HG03565 (cell line): ENCODE results near the gene ZP2.
"Not testable (repeated sequence)": the region's sequence is repeated elsewhere in the genome, so short reads cannot be mapped to it uniquely, and the experiment has no call there.

ENCODE experiments used
- ATAC-seq: cut with Tn5 transposase; IDR thresholded peaks from one replicate; pipeline ENCODE4 v1.9.1; 2021; ENCODE audit warnings: mild to moderate bottlenecking, moderate library complexity; ENCODE audit not compliant: unreplicated experiment

The ZP2 gene

DNA sequence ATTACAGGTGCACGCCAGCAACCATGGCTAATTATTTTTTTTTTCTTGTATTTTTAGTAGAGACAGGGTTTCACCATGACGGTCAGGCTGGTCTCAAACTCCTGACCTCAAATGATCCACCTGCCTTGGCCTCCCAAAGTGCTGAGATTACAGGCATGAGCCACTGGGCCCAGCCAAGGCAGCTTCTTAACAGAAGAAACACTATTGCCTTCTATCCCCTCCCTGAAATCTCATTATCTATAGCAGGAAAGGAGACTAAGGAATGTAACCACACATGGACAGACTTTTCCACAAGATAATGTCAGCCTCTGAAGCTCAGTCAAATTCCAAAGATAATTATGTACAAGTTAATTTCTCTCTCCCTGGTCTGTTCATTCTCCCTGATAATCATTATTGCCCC, 5.7 kb upstream of the ZP2 start:
- no peak for ATAC-seq

DNA sequence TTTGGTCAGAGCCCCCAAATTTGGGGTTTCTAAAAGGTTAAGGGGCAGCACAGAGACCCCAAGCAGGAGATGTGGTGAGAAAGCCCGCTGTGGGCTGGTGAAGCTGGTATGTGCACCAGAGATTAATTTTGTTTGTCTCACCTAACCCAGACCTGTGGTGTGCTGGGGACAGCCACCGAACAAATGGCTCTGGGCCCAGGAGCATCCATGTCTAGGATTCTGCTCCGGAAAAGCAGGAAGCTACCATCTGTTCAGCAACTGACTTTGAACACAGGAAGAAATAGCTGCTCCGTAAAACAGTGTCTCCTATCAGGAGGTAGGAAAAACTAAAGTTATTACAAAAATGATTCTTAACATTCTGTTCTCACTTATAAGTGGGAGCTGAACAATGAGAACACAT, 2.7 kb upstream of the ZP2 start:
- no peak for ATAC-seq

DNA sequence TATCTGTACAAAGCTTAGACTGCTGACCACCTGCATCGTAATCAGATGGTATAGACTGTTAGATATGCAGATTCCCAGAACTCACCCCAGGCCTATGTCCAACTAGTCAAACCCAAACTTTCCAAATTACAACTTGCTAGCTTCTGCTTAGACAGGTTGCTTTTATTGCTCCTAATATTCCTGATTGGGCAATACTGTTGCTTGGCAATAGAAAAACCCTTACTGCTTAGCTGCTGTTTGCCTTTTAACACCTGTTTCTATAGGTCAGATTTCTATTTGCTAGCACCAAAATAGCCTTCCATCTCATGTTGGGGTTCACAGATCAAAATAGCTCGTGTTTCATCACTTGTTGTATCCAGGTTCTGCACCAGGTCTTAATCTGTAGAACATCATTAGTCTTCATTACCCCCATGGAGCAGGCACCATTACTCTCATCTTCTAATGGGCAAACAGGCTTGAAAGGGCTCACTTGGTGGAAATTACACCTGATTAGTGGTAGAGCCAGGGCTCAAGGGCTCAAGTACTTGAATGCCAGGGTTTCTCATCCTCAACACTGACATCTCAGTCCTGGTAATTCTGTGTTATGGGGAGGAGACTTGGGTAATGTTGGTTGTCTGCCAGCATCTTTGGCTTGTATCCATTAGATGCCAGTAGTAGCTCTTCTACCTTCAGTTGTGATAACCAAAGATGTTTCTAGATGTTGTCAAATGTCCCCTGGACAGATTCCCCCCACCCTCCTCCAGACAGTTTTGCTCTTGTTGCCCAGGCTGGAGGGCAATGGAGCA, 2.7 kb downstream of the ZP2 start:
- ATAC-seq: no peak

DNA sequence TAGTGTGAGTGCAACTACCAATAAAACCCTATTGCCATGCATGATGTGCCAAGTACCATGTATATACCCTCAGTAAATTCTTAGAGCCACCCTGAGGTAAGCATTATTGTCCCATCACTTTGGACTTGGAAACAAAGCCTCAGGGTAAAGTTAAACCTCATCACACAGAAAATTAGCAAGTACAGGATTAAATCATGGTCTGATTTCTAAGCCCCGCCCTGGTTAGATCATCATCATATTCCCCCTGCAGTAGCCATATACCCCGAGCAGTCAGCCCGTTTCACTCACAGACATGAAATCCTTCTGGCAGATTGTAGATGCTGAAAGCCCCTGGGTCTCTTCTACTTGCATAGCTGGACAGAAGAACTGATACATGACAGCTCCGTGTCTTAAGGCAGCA, 4.8 kb downstream of the ZP2 start:
- ATAC-seq: no peak

DNA sequence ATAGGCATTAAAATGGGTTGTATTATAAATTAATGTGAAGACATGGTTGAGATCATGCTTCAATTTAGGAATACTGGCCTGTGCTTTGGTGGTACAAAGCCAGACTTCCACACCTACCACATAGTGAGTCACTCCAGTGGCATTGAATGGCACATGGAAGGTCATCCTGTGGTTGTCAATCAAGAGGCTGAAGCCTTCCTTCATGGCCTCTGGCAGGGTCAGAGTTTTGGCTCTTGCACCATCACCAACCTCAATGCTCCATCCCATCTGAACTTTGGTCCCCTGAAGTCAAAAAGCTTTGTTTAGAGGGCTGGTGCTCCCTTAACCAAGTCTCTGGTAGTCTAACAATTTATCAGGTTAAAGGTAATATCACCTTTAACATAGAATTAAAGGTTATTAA, 6.1 kb downstream of the ZP2 start:
- ATAC-seq: no peak

DNA sequence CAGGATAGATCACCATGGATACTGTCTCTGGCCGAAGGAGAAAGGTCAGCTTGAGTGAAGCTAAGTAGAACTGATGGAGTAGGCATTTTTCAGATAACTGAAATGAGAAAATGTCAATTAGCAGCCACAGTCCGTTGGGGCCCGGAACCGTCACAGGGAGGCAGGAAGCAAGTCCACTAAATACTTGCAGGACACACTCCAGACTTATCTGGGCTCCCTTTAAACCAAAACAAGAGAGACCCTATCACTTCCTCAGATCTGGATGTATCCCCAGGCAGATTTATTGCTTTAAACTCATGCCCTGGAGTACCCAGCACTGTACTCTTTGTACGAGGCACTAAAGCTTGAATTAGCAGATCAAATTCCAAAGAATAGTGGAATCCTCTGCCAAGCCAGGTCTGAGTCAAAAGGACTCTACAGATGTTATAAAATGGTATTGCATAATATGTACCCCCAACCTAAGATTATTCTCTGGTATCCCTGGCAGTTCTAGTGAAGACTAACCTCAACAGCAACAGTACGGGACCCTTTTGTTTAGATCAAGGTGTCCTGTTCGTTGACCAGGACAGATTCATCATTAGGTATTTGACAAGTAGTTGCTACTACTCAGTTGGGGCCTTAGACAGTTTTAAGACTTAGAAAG, 8.1 kb downstream of the ZP2 start:
- ATAC-seq: no peak

DNA sequence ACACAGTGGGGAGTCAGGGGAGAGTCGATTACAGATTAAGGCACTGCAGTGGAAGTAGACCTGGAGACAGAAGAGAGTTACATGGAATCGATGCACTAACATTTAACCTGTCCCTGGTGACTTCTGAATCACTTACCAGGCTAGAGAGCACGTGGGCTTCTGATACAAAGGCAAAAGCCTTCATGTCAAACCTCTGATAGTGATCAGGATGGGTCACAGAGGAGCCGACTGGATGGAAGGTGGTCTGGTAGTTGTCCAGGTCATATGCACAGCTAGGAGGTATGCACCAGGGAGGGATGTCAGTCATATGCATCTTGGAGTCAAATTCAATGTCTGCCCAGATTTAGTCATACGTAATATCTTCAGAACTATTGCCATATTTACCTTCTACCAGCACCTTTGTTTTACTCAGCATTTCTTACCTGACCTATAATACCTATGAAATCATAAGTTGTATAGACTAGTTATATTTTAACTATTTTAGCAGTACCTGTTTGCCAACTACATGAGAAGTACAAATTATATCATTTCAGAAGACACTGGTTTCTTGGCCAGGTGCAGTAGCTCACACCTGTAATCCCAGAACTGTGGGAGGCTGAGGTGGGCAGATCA, 11.7 kb downstream of the ZP2 start:
- no peak for ATAC-seq

DNA sequence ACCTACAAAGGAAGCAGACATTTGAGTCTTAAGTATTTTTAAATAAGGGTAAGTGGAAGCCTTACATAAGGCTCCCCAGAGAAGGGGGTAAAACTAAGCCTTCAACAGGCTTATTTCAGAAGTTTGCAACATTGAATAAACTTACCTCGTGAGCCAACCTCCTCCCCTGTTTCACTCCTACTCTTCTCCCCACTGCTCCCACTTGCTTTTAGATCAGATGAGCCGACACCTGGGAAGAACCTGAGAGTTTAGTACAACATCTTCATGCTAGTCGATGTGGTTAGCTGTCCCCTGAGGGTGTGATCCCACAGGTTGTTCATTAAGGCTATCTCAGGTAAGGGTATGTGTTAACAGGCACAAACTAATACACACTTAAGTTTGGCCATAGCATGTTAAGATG, 13.8 kb downstream of the ZP2 start:
- no peak for ATAC-seq

DNA sequence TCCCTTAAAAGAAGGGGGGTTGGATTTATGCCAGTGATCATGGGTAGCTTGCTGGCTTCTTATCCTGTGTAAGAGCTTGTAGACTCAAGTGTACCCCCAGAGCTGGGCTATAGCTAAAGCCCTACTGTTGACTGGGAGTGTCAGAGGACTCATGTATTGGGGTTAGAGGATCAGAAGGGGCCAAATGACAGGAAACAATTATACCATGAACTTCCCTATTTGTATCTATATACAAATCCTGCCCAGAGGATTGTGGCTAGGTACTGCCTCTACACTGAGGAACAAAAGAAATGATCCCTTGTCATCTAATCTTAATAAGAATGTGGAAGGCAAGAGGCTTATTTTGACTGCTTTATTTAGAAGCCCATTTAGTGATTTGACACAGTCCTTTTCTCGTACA, 14.3 kb downstream of the ZP2 start:
- ATAC-seq: no peak

DNA sequence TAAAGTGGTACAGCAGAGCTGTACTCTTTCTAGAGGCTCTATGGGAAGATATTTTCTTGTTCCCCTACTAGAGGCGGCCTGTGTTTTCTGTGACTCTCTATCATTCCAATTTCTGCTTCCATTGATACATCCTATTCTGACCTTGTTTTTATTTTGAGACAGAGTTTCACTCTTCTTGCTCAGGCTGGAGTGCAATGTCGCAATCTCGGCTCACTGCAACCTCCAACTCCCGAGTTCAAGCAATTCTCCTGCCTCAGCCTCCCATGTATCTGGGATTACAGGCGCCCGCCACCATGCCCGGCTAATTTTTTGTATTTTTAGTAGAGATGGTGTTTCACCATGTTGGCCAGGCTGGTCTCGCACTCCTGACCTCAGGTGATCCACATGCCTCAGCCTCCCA, 16.0 kb downstream of the ZP2 start:
- ATAC-seq: not testable (repeated sequence)

DNA sequence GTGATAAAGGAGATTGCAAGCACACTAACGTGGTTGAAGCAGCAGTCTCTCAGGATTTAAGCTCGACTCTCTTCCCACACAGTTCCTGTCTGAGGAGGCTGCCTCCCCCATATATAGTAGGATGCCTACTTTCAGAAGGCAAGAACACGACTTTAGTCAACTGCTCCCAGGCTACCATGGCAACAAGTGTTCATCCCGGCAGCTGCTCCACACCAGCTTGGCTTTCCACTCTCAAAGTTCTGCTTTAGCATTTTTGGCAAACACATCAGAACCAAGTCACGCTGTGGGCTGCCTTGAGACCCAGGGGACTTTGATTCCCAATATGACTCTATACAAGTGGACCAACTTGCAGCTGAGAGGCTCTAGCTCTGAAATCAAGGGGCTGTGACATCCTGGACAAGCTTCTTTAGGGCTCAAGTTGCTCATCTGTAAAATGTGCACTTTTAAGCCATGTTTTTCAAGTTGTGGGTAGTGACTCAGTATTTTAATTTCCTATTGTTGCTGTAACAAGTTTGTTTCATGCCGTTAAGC, 16.5 kb downstream of the ZP2 start:
- ATAC-seq: no peak

DNA sequence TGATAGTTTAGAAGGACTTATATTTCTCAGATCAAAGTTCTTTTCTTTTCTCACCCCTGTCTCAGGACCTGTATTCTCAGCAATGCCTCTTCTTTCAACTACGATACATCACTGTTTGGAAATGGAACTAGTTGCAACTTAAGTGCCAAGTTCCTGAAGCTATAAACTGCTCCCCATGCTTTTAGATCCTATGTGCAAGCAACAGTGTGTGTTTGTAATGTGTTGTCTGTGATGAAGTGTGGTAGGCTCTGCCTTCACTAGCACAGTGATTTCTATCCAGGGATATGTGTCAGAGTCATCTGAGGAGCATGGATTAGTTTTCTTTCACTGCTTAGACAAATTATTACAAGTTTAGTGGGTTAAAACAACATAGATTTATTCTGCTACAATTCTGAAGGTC, 18.4 kb downstream of the ZP2 start:
- no peak for ATAC-seq

DNA sequence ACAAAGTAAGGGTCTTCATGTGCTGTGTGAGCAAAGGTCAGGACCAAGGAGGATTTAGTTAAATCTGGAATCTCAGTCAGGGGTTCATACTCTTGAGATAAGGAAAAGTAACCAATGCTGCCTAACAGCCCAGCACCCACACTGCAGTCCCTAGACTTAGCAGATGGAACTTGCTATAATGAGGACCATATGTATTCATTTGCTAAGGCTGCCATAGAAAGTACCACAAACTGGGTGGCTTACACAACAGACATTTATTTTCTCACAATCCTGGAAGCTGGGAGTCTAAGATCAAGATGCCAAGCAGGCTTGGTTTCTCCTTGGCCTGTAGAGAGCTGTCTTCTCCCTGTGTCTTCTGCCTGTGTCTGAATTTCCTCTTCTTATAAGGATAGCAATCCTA, 20.8 kb downstream of the ZP2 start:
- no peak for ATAC-seq

DNA sequence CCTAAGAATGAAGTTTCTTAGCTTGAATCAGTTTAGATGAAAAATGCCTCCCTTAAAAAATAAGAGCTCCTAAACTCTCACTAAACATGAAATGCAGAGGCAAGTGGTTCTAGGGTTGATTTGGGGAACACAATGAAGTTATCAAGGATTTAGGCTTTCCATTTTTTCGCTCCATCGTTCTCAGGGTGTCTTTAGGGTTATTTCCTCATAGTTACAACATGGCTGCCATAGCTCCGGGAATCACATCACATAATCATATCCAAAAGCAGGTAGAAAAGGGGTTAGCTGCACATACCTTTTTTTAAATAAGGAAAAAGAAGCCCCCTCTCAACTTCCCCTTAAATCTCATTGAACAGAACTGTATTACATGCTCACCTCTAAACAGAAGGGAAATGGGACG, 21.4 kb downstream of the ZP2 start:
- no peak for ATAC-seq

DNA sequence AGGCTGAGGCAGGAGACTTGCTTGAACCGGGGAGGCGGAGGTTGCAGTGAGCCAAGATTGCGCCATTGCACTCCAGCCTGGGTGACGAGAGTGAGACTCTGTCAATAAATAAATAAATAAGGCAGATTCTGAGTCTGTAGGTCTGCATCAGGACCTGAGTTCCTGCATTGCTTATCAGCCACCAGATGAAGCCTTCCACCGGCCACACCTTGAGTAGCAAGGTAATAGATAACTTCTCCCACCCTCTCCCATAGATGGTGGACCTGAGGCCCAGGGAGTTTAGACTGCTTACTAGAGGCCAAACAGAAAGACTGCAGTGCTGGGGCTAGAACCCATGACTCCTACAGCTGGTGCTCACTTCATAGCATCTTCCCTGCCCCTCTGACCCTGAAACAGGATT, 22.1 kb downstream of the ZP2 start:
- ATAC-seq: no peak

DNA sequence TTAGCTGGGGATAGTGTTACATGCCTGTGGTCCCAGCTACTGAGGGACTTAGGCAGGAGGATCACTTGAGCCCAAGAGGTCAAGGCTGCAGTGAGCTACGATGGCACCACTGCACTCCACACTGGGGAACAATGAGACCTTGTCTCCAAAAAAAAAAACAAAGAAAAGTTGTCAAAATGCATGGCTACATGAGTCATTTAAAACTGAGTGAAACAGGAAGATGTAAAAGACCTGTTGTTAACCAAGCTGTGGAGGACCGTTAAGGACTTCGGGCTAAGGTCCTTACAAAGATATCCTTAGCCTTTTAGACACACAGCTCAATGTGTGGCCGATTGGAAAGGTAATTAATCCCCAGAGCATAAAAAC, 25.1 kb downstream of the ZP2 start:
- ATAC-seq: no peak

DNA sequence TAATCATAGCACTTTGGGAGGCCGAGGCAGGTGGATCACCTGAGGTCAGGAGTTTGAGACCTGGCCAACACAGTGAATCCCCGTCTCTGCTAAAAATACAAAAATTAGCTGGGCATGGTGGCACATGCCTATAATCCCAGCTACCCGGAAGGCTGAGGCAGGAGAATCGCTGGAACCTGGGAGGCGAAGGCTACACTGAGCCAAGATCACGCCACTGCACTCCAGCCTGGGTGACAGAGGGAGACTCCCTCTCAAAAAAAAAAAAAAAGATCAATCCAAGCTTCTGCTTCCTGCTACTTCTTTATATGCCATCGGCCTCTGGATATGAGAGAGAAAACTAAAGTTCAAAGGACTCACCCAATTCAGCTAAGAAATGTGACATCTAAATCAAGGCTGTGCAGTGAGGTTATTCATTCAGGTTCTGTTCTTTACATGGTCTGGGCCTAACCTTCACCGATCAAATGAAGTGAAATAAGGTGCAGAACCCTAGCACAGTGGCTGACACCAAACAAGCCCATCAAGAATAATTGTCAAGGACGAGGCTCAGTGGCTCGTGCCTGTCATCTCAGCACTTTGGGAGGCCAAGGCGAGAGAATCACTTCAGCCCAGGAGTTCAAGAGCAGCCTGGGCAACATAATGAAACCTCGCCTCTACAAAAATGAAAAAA, 25.6 kb downstream of the ZP2 start:
- no peak for ATAC-seq

DNA sequence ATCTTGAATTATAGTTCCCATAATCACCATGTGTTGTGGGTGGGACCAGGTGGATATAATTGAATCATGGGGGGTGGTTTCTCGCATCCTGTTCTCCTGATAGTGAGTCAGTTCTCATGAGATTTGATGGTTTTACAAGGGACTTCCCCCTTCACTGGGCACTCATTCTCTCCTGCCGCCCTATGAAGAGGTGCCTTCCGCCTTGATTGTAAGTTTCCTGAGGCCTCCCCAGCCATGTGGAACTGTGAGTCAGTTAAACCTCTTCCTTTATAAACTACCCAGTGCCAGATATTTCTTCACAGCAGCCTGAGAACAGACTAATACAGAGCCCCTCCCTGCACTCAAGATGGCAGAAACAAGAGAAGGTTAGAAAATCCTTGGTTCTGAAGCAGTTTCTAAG, 26.5 kb downstream of the ZP2 start:
- no peak for ATAC-seq

DNA sequence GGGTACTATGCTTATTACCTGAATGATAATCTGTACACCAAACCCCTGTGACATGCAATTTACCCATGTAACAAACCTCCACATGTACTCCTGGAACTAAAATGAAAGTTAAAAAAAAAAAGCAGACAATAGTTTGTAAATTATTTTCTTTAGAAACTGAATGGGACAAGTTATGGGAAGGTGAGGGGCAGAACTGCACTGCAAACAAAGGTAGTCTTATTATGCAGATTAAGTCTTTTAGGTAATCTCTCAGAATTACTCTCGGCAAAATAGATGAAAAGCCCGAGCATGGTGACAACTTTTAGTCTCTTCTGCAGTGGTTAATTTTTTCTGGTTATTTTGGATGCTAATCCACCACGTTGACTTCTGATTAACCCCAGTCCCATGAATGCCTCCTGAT, 27.4 kb downstream of the ZP2 start:
- no peak for ATAC-seq

DNA sequence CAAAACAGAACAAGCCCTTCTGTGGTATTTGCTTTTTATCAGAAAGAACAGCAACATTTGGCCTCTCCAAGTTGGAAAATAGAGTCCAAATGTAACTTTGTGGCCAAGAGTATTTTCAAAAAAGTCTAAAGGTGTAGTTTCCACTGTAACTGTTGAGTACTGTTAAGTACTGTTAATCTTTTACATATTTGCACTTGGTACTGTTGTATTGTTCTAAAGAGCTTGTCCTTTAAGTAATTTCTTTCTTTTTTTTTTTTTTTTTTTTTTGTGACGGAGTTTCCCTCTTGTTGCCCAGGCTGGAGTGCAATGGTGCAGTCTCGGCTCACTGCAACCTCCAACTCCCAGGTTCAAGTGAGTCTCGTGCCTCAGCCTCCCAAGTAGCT, 31.4 kb downstream of the ZP2 start:
- ATAC-seq: no peak

DNA sequence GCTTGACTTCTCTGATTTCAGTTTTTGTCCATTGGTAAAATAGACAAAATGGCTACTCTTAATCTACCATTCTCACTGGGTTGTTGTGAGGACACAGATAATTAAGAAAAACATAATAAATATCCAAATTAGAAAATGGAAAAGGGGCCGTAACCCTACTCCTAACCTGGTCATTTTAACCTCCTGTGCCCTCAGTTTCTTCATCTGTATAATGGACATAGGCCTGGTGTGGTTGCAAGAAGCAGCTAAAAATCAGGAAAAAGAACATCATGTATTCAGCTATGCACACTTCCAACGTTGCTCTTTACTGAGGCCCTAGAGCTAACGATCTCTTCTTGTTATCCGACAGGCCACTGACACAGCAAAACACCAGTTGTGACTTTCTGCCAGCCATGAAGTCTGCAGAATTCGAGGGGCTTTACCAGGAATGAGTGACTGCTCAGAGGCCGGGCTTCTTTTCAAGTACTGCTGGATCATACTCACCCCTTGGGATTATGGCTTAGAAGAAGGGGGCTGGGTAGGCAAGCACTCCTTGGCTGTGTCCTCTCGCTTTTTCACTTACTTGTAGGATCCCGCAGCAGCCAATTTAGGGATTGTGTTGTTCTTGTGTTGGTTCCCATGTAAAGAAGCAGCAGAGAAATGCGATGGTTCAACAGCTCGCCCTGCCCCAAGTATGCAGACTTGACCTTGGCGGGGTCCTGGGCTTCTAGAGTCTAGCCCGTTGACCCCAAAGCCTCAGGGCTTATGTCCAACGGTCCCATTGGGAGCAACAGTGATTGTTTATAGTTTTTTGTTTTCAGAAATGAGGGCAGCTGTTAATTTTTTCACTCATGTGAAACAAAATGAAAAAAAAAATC, 32.0 kb downstream of the ZP2 start:
- no peak for ATAC-seq
